Suprapubic skin (tissue), 3 donors: ENCODE data around the gene PRPF40B.

ENCODE experiments used
- EP300 ChIP-seq: sonication (generic); formaldehyde crosslinking; IDR thresholded peaks from one replicate; pipeline ENCODE4 v1.6.1; 2017; ENCODE audit warnings: antibody characterized with exemption
- TF ChIP-seq, protein P1 (sequence below), 2 donors: fragments of 200-600 bp in 1 of 2; fragments of 450-650 bp in 1 of 2; sonication (generic) in 1 of 2; IDR thresholded peaks; one replicate each; pipeline ENCODE4 v1.5.1; 2016 to 2019; ENCODE audit warnings: antibody characterized with exemption in 2 of 2, mild to moderate bottlenecking in 1 of 2, moderate library complexity in 1 of 2

DNA sequence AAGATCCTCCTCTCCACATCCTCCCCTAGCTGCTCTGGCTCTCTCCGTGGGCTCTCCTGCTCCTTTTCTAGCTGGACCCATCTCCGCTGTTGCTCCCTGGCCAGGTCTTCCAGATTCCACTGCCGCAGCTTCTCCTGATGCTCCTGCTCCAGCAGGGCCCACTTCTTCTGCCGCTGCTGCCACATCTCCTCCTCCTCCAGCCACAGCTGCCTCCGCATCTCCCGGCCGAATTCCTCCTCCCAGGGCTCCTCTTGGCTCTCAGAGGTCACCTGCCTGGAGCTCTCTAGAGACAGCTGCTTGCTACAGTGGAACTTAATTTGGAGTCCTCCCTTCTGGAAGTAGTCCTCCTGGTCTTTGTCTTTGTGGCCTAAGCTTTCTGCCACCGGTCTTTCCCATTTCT, 23.4 kb upstream of the PRPF40B start:
- no peak for TF ChIP-seq EP300
- TF ChIP-seq, protein P1, sequence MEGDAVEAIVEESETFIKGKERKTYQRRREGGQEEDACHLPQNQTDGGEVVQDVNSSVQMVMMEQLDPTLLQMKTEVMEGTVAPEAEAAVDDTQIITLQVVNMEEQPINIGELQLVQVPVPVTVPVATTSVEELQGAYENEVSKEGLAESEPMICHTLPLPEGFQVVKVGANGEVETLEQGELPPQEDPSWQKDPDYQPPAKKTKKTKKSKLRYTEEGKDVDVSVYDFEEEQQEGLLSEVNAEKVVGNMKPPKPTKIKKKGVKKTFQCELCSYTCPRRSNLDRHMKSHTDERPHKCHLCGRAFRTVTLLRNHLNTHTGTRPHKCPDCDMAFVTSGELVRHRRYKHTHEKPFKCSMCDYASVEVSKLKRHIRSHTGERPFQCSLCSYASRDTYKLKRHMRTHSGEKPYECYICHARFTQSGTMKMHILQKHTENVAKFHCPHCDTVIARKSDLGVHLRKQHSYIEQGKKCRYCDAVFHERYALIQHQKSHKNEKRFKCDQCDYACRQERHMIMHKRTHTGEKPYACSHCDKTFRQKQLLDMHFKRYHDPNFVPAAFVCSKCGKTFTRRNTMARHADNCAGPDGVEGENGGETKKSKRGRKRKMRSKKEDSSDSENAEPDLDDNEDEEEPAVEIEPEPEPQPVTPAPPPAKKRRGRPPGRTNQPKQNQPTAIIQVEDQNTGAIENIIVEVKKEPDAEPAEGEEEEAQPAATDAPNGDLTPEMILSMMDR (IDR thresholded peaks at IDR 0.05), result no peak
